Natural killer cell (primary cell): ENCODE results near the gene PCDHGA7. TPM values are rescaled to one million over a fixed set of nuclear protein-coding genes. Genes with fewer than 3 reads are reported as not detected.
"Not testable (repeated sequence)": the region's sequence is repeated elsewhere in the genome, so short reads cannot be mapped to it uniquely, and the experiment has no call there.

Source experiments
- ATAC-seq, 3 donors: fragments of 150-1000 bp in 2 of 3; fragments of 200-7000 bp in 1 of 3; cut with Tn5 transposase; 1 replicate in 1 of 3; 2 replicates in 2 of 3; pipeline ENCODE4 v1.10.0; 2021; ENCODE audit warnings: mild to moderate bottlenecking in 2 of 3, moderate library complexity in 2 of 3
- DNase-seq, 2 donors: peaks; one replicate each; pipeline versions ENCODE4 v3.0.0 to v3.0.0-alpha.2; 2013 to 2021; ENCODE audit warnings: mixed read lengths in 1 of 2
- H3K27ac ChIP-seq: one replicate; pipeline ENCODE4 v1.5.1; 2013; ENCODE audit warnings: mild to moderate bottlenecking, low read length
- H3K27me3 ChIP-seq: one replicate; pipeline ENCODE4 v1.6.1; 2013; ENCODE audit warnings: low read length; ENCODE audit not compliant: control insufficient read depth, insufficient read depth
- H3K36me3 ChIP-seq: one replicate; pipeline ENCODE4 v1.6.1; 2013; ENCODE audit warnings: low read length; ENCODE audit not compliant: control insufficient read depth, insufficient read depth
- H3K4me1 ChIP-seq: one replicate; pipeline ENCODE4 v1.6.1; 2013; ENCODE audit warnings: low read length; ENCODE audit not compliant: control insufficient read depth, insufficient read depth
- H3K4me3 ChIP-seq: one replicate; pipeline ENCODE4 v1.5.1; 2013; ENCODE audit warnings: low read length
- H3K9me3 ChIP-seq: one replicate; pipeline ENCODE4 v1.6.1; 2013; ENCODE audit warnings: low read length; ENCODE audit not compliant: control insufficient read depth, insufficient read depth
- H3K27ac Mint-ChIP-seq, 2 donors: one replicate each; pipeline ENCODE4 v1.8.0; 2022; ENCODE audit warnings: mild to moderate bottlenecking in 2 of 2, mixed read lengths in 2 of 2, moderate library complexity in 1 of 2
- H3K27me3 Mint-ChIP-seq, 2 donors: one replicate each; pipeline ENCODE4 v1.8.0; 2022; ENCODE audit warnings: low read depth in 2 of 2, mixed read lengths in 2 of 2
- H3K36me3 Mint-ChIP-seq: one replicate; pipeline ENCODE4 v1.8.0; 2022; ENCODE audit warnings: mixed read lengths
- H3K4me1 Mint-ChIP-seq, 2 donors: one replicate each; pipeline ENCODE4 v1.8.0; 2022; ENCODE audit warnings: mixed read lengths in 2 of 2
- H3K4me3 Mint-ChIP-seq: one replicate; pipeline ENCODE4 v1.8.0; 2022; ENCODE audit warnings: mild to moderate bottlenecking, moderate library complexity, mixed read lengths
- H3K9me3 Mint-ChIP-seq, 2 donors: one replicate each; pipeline ENCODE4 v1.8.0; 2022; ENCODE audit warnings: mixed read lengths in 2 of 2
- CTCF ChIP-seq: fragments of 200-600 bp; IDR thresholded peaks from one replicate; pipeline ENCODE4 v1.8.0; 2022; ENCODE audit warnings: antibody characterized with exemption
- WGBS: methylation state at CpG from one replicate; pipeline ENCODE4 v1.1.7; 2013; ENCODE audit warnings: missing lambda C conversion rate; ENCODE audit not compliant: insufficient coverage; 5-methylcytosine and 5-hydroxymethylcytosine counted together
- intact Hi-C: fragments of 100-400 bp; cut with micrococcal nuclease; formaldehyde crosslinking; loops from one replicate; pipeline ENCODE4 v1.14.2; 2022
- total RNA-seq, 4 donors: library from RNA; stranded (reverse); fragments of 120-200 nt in 1 of 4; gene quantifications; one replicate each; pipeline versions ENCODE4 v1.2.3 to v1.2.4, GENCODE V29; 2013 to 2022

PCDHGA7 gene
- total RNA-seq, 3 donors from 2014 or later (not counting 1 experiment from before 2014, with no cell fraction given): 0.26 to 0.68 TPM; not detected in 1

- Mint-ChIP-seq H3K27me3 (peaks cover 34 to 40% of the 10 kb centered on the region in 2 donors), H3K36me3 (peaks cover 9% of the 10 kb centered on the region), H3K4me1 (peaks cover 8 to 16% of the 10 kb centered on the region in 2 donors), H3K27ac (no peak overlapping the region), H3K4me3 (peak overlapping the region; percentile 47), H3K9me3 (peaks cover 3 to 14% of the 10 kb centered on the region in 2 donors)
- 19% methylated on average over 37 of the region's 37 CpGs for WGBS
- H3K4me3 ChIP-seq: peak overlapping the region; percentile 7
- H3K27ac ChIP-seq: no peak overlapping the region
- H3K36me3 ChIP-seq: no peaks in the 10 kb centered on the region
- intact Hi-C loops: no loop called here
- peaks cover 24% of the 10 kb centered on the region for H3K9me3 ChIP-seq
- peaks cover 15% of the 10 kb centered on the region for H3K4me1 ChIP-seq
- no peak for DNase-seq
- peaks cover 62% of the 10 kb centered on the region for H3K27me3 ChIP-seq
- ATAC-seq: peak in 2 of 3 donors; percentile 24 to 48
- no peak for TF ChIP-seq CTCF
Observed at GRCh38 chr5:141431286-141431685, 48.7 kb downstream of the PCDHGA7 start.

- H3K4me1 Mint-ChIP-seq: peaks cover 8 to 16% of the 10 kb centered on the region in 2 donors
- intact Hi-C loops, DNase-seq, H3K4me3 ChIP-seq, H3K36me3 ChIP-seq, H3K4me3 Mint-ChIP-seq, H3K27ac ChIP-seq, H3K27ac Mint-ChIP-seq, ATAC-seq, H3K36me3 Mint-ChIP-seq: not testable (repeated sequence)
- peaks cover 3 to 14% of the 10 kb centered on the region in 2 donors for H3K9me3 Mint-ChIP-seq
- WGBS: 39% methylated on average over 31 of the region's 38 CpGs
- Histone ChIP-seq H3K9me3 (peaks cover 24% of the 10 kb centered on the region), H3K27me3 (peaks cover 62% of the 10 kb centered on the region), H3K4me1 (peaks cover 15% of the 10 kb centered on the region)
- peaks cover 34 to 44% of the 10 kb centered on the region in 2 donors for H3K27me3 Mint-ChIP-seq
Observed at GRCh38 chr5:141432308-141432707, 49.8 kb downstream of the PCDHGA7 start.

- Histone ChIP-seq H3K4me1 (peaks cover 15% of the 10 kb centered on the region), H3K9me3 (peaks cover 24% of the 10 kb centered on the region), H3K27me3 (peaks cover 59% of the 10 kb centered on the region)
- DNase-seq, intact Hi-C loops, H3K36me3 Mint-ChIP-seq, H3K36me3 ChIP-seq, ATAC-seq, H3K27ac ChIP-seq, H3K27ac Mint-ChIP-seq, H3K4me3 ChIP-seq, H3K4me3 Mint-ChIP-seq: not testable (repeated sequence)
- H3K4me1 Mint-ChIP-seq: peaks cover 8 to 16% of the 10 kb centered on the region in 2 donors
- peaks cover 3 to 14% of the 10 kb centered on the region in 2 donors for H3K9me3 Mint-ChIP-seq
- 38% methylated on average over 28 of the region's 29 CpGs for WGBS
- H3K27me3 Mint-ChIP-seq: peaks cover 34 to 44% of the 10 kb centered on the region in 2 donors
Observed at GRCh38 chr5:141432726-141433125, 50.2 kb downstream of the PCDHGA7 start.

- Histone ChIP-seq H3K4me3 (no peak overlapping the region), H3K36me3 (no peaks in the 10 kb centered on the region), H3K9me3 (peaks cover 24% of the 10 kb centered on the region), H3K27ac (no peak overlapping the region), H3K4me1 (peaks cover 15% of the 10 kb centered on the region), H3K27me3 (peaks cover 53% of the 10 kb centered on the region)
- H3K27me3 Mint-ChIP-seq: peaks cover 27 to 38% of the 10 kb centered on the region in 2 donors
- TF ChIP-seq CTCF: no peak
- no peak overlapping the region for H3K4me3 Mint-ChIP-seq
- peaks cover 3 to 14% of the 10 kb centered on the region in 2 donors for H3K9me3 Mint-ChIP-seq
- DNase-seq: no peak
- no peak overlapping the region for H3K27ac Mint-ChIP-seq
- intact Hi-C loops: no loop called here
- ATAC-seq: no peak
- H3K36me3 Mint-ChIP-seq: peaks cover 9% of the 10 kb centered on the region
- WGBS: 71% methylated on average over 2 of the region's 2 CpGs
- H3K4me1 Mint-ChIP-seq: peaks cover 8 to 16% of the 10 kb centered on the region in 2 donors
Observed at GRCh38 chr5:141434006-141434405, 51.5 kb downstream of the PCDHGA7 start.

Other genes with a start within 250 kb of the PCDHGA7 start
- gene PCDHB5, start 247.5 kb upstream of the PCDHGA7 start, total RNA-seq: not detected
- not detected for gene PCDHB6, start 232.7 kb upstream of the PCDHGA7 start, total RNA-seq
- gene PCDHB7, start 210.1 kb upstream of the PCDHGA7 start, total RNA-seq: not detected
- not detected for gene PCDHB8, start 205.0 kb upstream of the PCDHGA7 start, total RNA-seq
- gene PCDHB16, start 200.4 kb upstream of the PCDHGA7 start, total RNA-seq: not detected
- gene PCDHB9, start 195.6 kb upstream of the PCDHGA7 start, total RNA-seq: under 1 TPM in 1 of 3 donors, not detected in 2; 0.15 TPM
- under 1 TPM in 1 of 3 donors, not detected in 2; 0.15 TPM for gene PCDHB10, start 190.4 kb upstream of the PCDHGA7 start, total RNA-seq
- gene PCDHB11, start 183.1 kb upstream of the PCDHGA7 start, total RNA-seq: not detected
- not detected for gene PCDHB12, start 174.0 kb upstream of the PCDHGA7 start, total RNA-seq
- not detected for gene PCDHB13, start 168.8 kb upstream of the PCDHGA7 start, total RNA-seq
- not detected for gene PCDHB14, start 159.4 kb upstream of the PCDHGA7 start, total RNA-seq
- not detected for gene PCDHB15, start 137.3 kb upstream of the PCDHGA7 start, total RNA-seq
- gene SLC25A2, start 78.7 kb upstream of the PCDHGA7 start, total RNA-seq: under 1 TPM in 1 of 3 donors, not detected in 2; 0.73 TPM
- 10 to 100 TPM; 77.3 to 96.1 (median 89.4) TPM for gene TAF7, start 62.0 kb upstream of the PCDHGA7 start, total RNA-seq
- gene PCDHGA1, start 52.2 kb upstream of the PCDHGA7 start, total RNA-seq: not detected
- gene PCDHGA2, start 44.0 kb upstream of the PCDHGA7 start, total RNA-seq: not detected
- gene PCDHGA3, start 38.9 kb upstream of the PCDHGA7 start, total RNA-seq: not detected
- under 1 TPM in 1 of 3 donors, not detected in 2; 0.10 TPM for gene PCDHGB1, start 32.6 kb upstream of the PCDHGA7 start, total RNA-seq
- under 1 TPM in 2 of 3 donors, not detected in 1; 0.24 to 0.30 TPM for gene PCDHGA4, start 27.7 kb upstream of the PCDHGA7 start, total RNA-seq
- gene PCDHGB2, start 22.7 kb upstream of the PCDHGA7 start, total RNA-seq: 1 to 10 TPM in 1 of 3 donors, under 1 TPM in 2; 0.36 to 1.5 (median 0.49) TPM
- gene PCDHGA5, start 18.6 kb upstream of the PCDHGA7 start, total RNA-seq: under 1 TPM; 0.12 to 0.30 (median 0.20) TPM
- gene PCDHGB3, start 12.5 kb upstream of the PCDHGA7 start, total RNA-seq: under 1 TPM in 2 of 3 donors, not detected in 1; 0.52 to 0.68 TPM
- gene PCDHGA6, start 8.9 kb upstream of the PCDHGA7 start, total RNA-seq: under 1 TPM; 0.20 to 0.75 (median 0.21) TPM
- under 1 TPM in 2 of 3 donors, not detected in 1; 0.31 to 0.40 TPM for gene PCDHGB4, start 5.0 kb downstream of the PCDHGA7 start, total RNA-seq
- under 1 TPM; 0.07 to 0.28 (median 0.09) TPM for gene PCDHGA8, start 9.9 kb downstream of the PCDHGA7 start, total RNA-seq
- 1 to 10 TPM; 1.3 to 4.2 (median 3.1) TPM for gene PCDHGB5, start 15.2 kb downstream of the PCDHGA7 start, total RNA-seq
- 1 to 10 TPM in 2 of 3 donors, under 1 TPM in 1; 0.61 to 1.7 (median 1.0) TPM for gene PCDHGA9, start 20.0 kb downstream of the PCDHGA7 start, total RNA-seq
- gene PCDHGB6, start 25.3 kb downstream of the PCDHGA7 start, total RNA-seq: 1 to 10 TPM; 2.1 to 5.9 (median 2.9) TPM
- gene PCDHGA10, start 30.2 kb downstream of the PCDHGA7 start, total RNA-seq: 1 to 10 TPM in 2 of 3 donors, under 1 TPM in 1; 0.61 to 2.6 (median 2.1) TPM
- 1 to 10 TPM in 2 of 3 donors, under 1 TPM in 1; 0.68 to 1.6 (median 1.2) TPM for gene PCDHGB7, start 34.9 kb downstream of the PCDHGA7 start, total RNA-seq
- gene PCDHGA11, start 38.3 kb downstream of the PCDHGA7 start, total RNA-seq: 1 to 10 TPM in 1 of 3 donors, under 1 TPM in 2; 0.40 to 1.2 (median 0.83) TPM
- 1 to 10 TPM in 1 of 3 donors, under 1 TPM in 2; 0.35 to 1.1 (median 0.75) TPM for gene PCDHGA12, start 47.8 kb downstream of the PCDHGA7 start, total RNA-seq
- 1 to 10 TPM in 1 of 3 donors, under 1 TPM in 2; 0.68 to 1.5 (median 0.75) TPM for gene PCDHGC3, start 93.2 kb downstream of the PCDHGA7 start, total RNA-seq
- gene PCDHGC4, start 102.3 kb downstream of the PCDHGA7 start, total RNA-seq: under 1 TPM; 0.31 to 0.84 (median 0.45) TPM
- gene PCDHGC5, start 106.3 kb downstream of the PCDHGA7 start, total RNA-seq: under 1 TPM; 0.31 to 0.97 (median 0.50) TPM
- gene DIAPH1, start 236.3 kb downstream of the PCDHGA7 start, total RNA-seq: 100 to 1,000 TPM; 410 to 456 (median 419) TPM